C4-2B (cell line): ENCODE measurements around the gene ATP8B1.

ENCODE experiments used
- CTCF ChIP-seq: fragments of 450-650 bp; conservative IDR thresholded peaks from 2 replicates; pipeline ENCODE4 v1.5.1; 2017; ENCODE audit warnings: mild to moderate bottlenecking
- ZFX ChIP-seq: fragments of 450-650 bp; IDR thresholded peaks from 2 replicates; pipeline ENCODE4 v1.6.1; 2017

- no peak for TF ChIP-seq CTCF
- TF ChIP-seq ZFX, result no peak
Observed at GRCh38 chr18:57747809-57748680, 55.1 kb downstream of the ATP8B1 start.
